Breast epithelium (tissue), 3 donors: Measurements from ENCODE around the gene CMTM4.

ENCODE experiments used
- CTCF ChIP-seq, 3 donors: fragments of 450-650 bp; IDR thresholded peaks; one replicate each; pipeline ENCODE4 v1.5.1; 2016 to 2017; ENCODE audit warnings: antibody characterized with exemption in 3 of 3, mild to moderate bottlenecking in 3 of 3, moderate library complexity in 3 of 3
- POLR2A ChIP-seq: fragments of 450-650 bp; IDR thresholded peaks from one replicate; pipeline ENCODE4 v1.6.1; 2016; ENCODE audit warnings: antibody characterized with exemption, mild to moderate bottlenecking, moderate library complexity

- TF ChIP-seq CTCF (IDR thresholded peaks at IDR 0.05) (no peak), POLR2A (no peak)
Observed at GRCh38 chr16:66649167-66649566, 47.4 kb downstream of the CMTM4 start.
